OCI-LY7 (cell line): ENCODE results near the gene STK11IP.

Source experiments
- CTCF ChIP-seq: fragments of 200-600 bp; sonication (generic); conservative IDR thresholded peaks from 2 replicates; pipeline ENCODE4 v1.5.1; 2014; ENCODE audit warnings: mild to moderate bottlenecking, antibody characterized with exemption, low read length, moderate library complexity, mixed read lengths
- EZH2phosphoT487 ChIP-seq: fragments of 200-600 bp; sonication (generic); IDR thresholded peaks from 2 replicates; pipeline ENCODE4 v1.6.1; 2018; ENCODE audit warnings: low read depth, borderline replicate concordance, mild to moderate bottlenecking, mixed run types, antibody characterized with exemption, low read length, moderate library complexity, mixed read lengths

- TF ChIP-seq CTCF (no peak), EZH2phosphoT487 (no peak)
Observed at GRCh38 chr2:219548990-219549389, 48.7 kb upstream of the STK11IP start.
